Measurements from ENCODE around the gene CARNS1. TPM values are rescaled to one million over a fixed set of nuclear protein-coding genes. Genes with fewer than 3 reads are reported as not detected.

The CARNS1 gene
- polyA plus RNA-seq, 6 donors from 2014 or later: 0.80 to 2.9 (median 1.7) TPM

- peak overlapping the region; percentile 86 to 96 (median 94) for H3K4me3 Mint-ChIP-seq
- no peaks in the 10 kb centered on the region for H3K36me3 Mint-ChIP-seq
- H3K27ac Mint-ChIP-seq: peak overlapping the region in 2 of 6 donors; percentile 95
- peaks cover 62 to 76% (median 68%) of the 10 kb centered on the region in 3 donors for H3K4me1 Mint-ChIP-seq
- DNase-seq (no peak), ATAC-seq (ENCODE audit: low read depth in 2 of 2) (no peak)
- no peaks in the 10 kb centered on the region for H3K9me3 Mint-ChIP-seq
- no peaks in the 10 kb centered on the region for H3K27me3 Mint-ChIP-seq
Measured at GRCh38 chr11:67372321-67372992, 43.0 kb upstream of the CARNS1 start.

GRCh38 chr11:67372993-67373647 is 42.4 kb upstream of the CARNS1 start, which contains the start of gene CLCF1:
TSS of gene CLCF1 (minus strand) at chr11:67373598. CDS start at chr11:67373539, 59 bp downstream.
- H3K9me3 Mint-ChIP-seq: no peaks in the 10 kb centered on the region
- peak within 1 kb of the TSS; percentile 94 to 99 (median 96) for H3K27ac Mint-ChIP-seq
- DNase-seq (peak; percentile 29), ATAC-seq (ENCODE audit: low read depth in 2 of 2) (peak; percentile 22 to 24)
- peak within 1 kb of the TSS; percentile 86 to 100 (median 95) for H3K4me3 Mint-ChIP-seq
- H3K27me3 Mint-ChIP-seq: no peaks in the 10 kb centered on the region
- no peaks in the 10 kb centered on the region for H3K36me3 Mint-ChIP-seq
- peaks cover 56 to 69% (median 65%) of the 10 kb centered on the region in 3 donors for H3K4me1 Mint-ChIP-seq

- peak; percentile 81 for DNase-seq
- Mint-ChIP-seq H3K27ac (peak overlapping the region; percentile 94 to 99 (median 96)), H3K4me3 (peak overlapping the region; percentile 86 to 100 (median 95)), H3K27me3 (no peaks in the 10 kb centered on the region), H3K36me3 (no peaks in the 10 kb centered on the region), H3K9me3 (no peaks in the 10 kb centered on the region), H3K4me1 (peaks cover 53 to 68% (median 64%) of the 10 kb centered on the region in 3 donors)
- ATAC-seq (ENCODE audit: low read depth in 2 of 2): peak; percentile 75 to 76
Measured at GRCh38 chr11:67373648-67374570, 41.6 kb upstream of the CARNS1 start.

- DNase-seq (no peak), ATAC-seq (ENCODE audit: low read depth in 2 of 2) (no peak)
- Mint-ChIP-seq H3K4me1 (peaks cover 47 to 64% (median 56%) of the 10 kb centered on the region in 3 donors), H3K27ac (peak overlapping the region in 2 of 6 donors; percentile 92 to 95), H3K4me3 (peak overlapping the region; percentile 86 to 100 (median 92)), H3K27me3 (no peaks in the 10 kb centered on the region), H3K9me3 (no peaks in the 10 kb centered on the region), H3K36me3 (no peaks in the 10 kb centered on the region)
Measured at GRCh38 chr11:67374571-67375281, 40.8 kb upstream of the CARNS1 start.

GRCh38 chr11:67375320-67376055 is 40.0 kb upstream of the CARNS1 start:
- H3K36me3 Mint-ChIP-seq: no peaks in the 10 kb centered on the region
- DNase-seq (no peak), ATAC-seq (ENCODE audit: low read depth in 2 of 2) (no peak)
- H3K27me3 Mint-ChIP-seq: no peaks in the 10 kb centered on the region
- H3K27ac Mint-ChIP-seq: peak overlapping the region in 1 of 6 donors; percentile 53
- H3K4me1 Mint-ChIP-seq: peaks cover 42 to 61% (median 53%) of the 10 kb centered on the region in 3 donors
- peak overlapping the region in 3 of 8 donors; percentile 29 to 71 (median 57) for H3K4me3 Mint-ChIP-seq
- H3K9me3 Mint-ChIP-seq: no peaks in the 10 kb centered on the region

- no peak for ATAC-seq (ENCODE audit: low read depth in 2 of 2)
- Mint-ChIP-seq H3K27me3 (no peaks in the 10 kb centered on the region), H3K36me3 (no peaks in the 10 kb centered on the region), H3K27ac (peak overlapping the region in 3 of 6 donors; percentile 10 to 54 (median 53)), H3K4me3 (peak overlapping the region in 1 of 8 donors; percentile 70), H3K4me1 (peaks cover 42 to 61% (median 53%) of the 10 kb centered on the region in 3 donors), H3K9me3 (no peaks in the 10 kb centered on the region)
- DNase-seq: no peak
Measured at GRCh38 chr11:67376063-67376820, 39.2 kb upstream of the CARNS1 start.

GRCh38 chr11:67376873-67377808 is 38.3 kb upstream of the CARNS1 start:
- Mint-ChIP-seq H3K4me1 (peaks cover 37 to 58% (median 54%) of the 10 kb centered on the region in 3 donors), H3K9me3 (no peaks in the 10 kb centered on the region), H3K27ac (peak overlapping the region in 4 of 6 donors; percentile 25 to 70 (median 63)), H3K27me3 (no peaks in the 10 kb centered on the region), H3K36me3 (no peaks in the 10 kb centered on the region), H3K4me3 (peak overlapping the region in 1 of 8 donors; percentile 70)
- ATAC-seq (ENCODE audit: low read depth in 2 of 2) (no peak), DNase-seq (no peak)

- peak overlapping the region in 4 of 6 donors; percentile 38 to 56 (median 54) for H3K27ac Mint-ChIP-seq
- no peaks in the 10 kb centered on the region for H3K9me3 Mint-ChIP-seq
- H3K4me1 Mint-ChIP-seq: peaks cover 42 to 64% (median 59%) of the 10 kb centered on the region in 3 donors
Measured at GRCh38 chr11:67378544-67378943, 36.9 kb upstream of the CARNS1 start.

GRCh38 chr11:67379061-67380058 is 36.1 kb upstream of the CARNS1 start:
- no peaks in the 10 kb centered on the region for H3K9me3 Mint-ChIP-seq
- no peak overlapping the region for H3K4me3 Mint-ChIP-seq
- no peaks in the 10 kb centered on the region for H3K36me3 Mint-ChIP-seq
- H3K4me1 Mint-ChIP-seq: peaks cover 36 to 58% (median 54%) of the 10 kb centered on the region in 3 donors
- DNase-seq (no peak), ATAC-seq (ENCODE audit: low read depth in 2 of 2) (no peak)
- H3K27me3 Mint-ChIP-seq: no peaks in the 10 kb centered on the region
- H3K27ac Mint-ChIP-seq: peak overlapping the region in 4 of 6 donors; percentile 53 to 62 (median 58)

More at GRCh38 chr11:67378544-67378943, 36.9 kb upstream of the CARNS1 start:
- DNase-seq (no peak), ATAC-seq (ENCODE audit: low read depth in 2 of 2) (no peak)
- H3K36me3 Mint-ChIP-seq: no peaks in the 10 kb centered on the region
- peak overlapping the region in 3 of 8 donors; percentile 6 to 77 (median 20) for H3K4me3 Mint-ChIP-seq
- H3K27me3 Mint-ChIP-seq: no peaks in the 10 kb centered on the region

All from naive B cell (primary cell).